ENCODE data around the gene CAMK1D.
"Not testable (repeated sequence)": the region's sequence is repeated elsewhere in the genome, so short reads cannot be mapped to it uniquely, and the experiment has no call there.

Gene CAMK1D

DNA sequence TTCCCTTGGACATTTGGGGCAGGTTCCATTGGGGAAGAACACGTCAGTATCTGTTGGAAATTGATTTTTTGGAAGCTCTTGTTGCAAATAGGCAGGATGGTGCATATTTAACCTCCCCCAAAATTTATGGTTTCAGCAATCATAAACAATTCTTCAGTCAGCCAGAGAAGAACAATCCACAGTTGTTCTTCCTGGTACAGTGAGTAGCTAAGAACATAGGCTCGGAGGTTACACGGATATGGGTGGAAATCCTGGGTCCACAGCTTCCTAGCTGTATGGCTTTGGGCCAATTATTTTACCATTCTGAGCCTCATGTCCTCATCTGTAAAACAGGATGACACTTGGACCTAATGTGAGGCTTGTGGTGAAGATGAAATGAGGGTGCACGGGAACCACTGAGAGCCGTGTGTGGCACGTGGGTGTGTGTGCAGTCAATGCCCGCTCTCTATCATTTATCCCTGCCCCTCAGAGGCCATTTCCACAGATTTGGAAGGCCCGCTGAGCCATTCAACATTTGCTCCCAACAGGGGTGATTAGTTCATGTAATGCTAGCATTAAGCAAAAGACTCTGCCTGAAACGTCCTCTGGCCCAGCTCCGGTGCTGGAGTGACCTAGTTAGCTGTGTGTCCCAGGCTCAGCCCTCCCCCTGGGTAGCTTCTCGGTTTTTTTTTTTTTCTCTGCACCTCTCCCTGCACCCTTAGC, 9.7 kb downstream of the CAMK1D start:
- no peak for DNase-seq (ENCODE audit: low read depth)
- no peak overlapping the region for H3K4me3 ChIP-seq (ENCODE audit: low read length)
- TF ChIP-seq, protein P1, sequence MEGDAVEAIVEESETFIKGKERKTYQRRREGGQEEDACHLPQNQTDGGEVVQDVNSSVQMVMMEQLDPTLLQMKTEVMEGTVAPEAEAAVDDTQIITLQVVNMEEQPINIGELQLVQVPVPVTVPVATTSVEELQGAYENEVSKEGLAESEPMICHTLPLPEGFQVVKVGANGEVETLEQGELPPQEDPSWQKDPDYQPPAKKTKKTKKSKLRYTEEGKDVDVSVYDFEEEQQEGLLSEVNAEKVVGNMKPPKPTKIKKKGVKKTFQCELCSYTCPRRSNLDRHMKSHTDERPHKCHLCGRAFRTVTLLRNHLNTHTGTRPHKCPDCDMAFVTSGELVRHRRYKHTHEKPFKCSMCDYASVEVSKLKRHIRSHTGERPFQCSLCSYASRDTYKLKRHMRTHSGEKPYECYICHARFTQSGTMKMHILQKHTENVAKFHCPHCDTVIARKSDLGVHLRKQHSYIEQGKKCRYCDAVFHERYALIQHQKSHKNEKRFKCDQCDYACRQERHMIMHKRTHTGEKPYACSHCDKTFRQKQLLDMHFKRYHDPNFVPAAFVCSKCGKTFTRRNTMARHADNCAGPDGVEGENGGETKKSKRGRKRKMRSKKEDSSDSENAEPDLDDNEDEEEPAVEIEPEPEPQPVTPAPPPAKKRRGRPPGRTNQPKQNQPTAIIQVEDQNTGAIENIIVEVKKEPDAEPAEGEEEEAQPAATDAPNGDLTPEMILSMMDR (conservative IDR thresholded peaks at IDR 0.05; ENCODE audit: low read depth, low read length): no peak

DNA sequence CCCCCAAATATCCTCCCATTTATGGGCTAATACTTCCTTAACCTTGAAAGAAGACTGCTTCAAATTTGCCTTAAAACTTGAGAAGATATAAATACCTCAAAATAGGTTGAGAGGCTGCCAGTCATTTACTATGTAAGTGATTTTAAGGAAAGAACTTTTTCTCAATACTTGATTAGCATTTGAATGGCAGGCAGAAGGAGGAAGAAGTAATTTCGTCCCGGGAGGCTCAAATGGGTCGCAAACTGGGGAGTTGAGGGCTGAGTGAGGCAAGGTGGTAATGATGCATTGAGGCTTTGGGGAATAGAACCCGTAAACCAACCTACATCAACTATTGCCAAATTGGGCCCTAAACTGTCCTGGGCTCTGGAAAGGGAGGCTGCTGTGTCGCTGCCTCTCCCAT, 11.1 kb downstream of the CAMK1D start:
- TF ChIP-seq, protein P1 (conservative IDR thresholded peaks at IDR 0.05; ENCODE audit: low read depth, low read length): no peak
- H3K4me3 ChIP-seq (ENCODE audit: low read length): no peak overlapping the region
- no peak for DNase-seq (ENCODE audit: low read depth)

DNA sequence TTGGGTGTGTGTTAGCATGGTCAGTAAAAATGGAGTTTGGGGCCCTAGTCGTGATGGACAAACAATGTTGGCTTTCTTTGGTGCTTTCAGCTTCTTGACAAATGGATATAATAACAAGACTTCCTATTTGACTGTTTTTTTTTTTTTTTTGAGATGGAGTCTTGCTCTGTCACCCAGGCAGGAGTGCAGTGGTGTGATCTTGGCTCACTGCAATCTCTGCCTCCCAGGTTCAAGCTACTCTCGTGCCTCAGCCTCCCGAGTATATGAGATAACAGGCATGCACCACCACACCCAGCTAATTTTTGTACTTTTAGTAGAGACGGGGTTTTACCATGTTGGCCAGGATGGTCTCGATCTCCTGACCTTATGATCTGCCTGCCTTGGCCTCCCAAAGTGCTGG, 11.8 kb downstream of the CAMK1D start:
- H3K4me3 ChIP-seq (ENCODE audit: low read length); DNase-seq (ENCODE audit: low read depth): not testable (repeated sequence)

DNA sequence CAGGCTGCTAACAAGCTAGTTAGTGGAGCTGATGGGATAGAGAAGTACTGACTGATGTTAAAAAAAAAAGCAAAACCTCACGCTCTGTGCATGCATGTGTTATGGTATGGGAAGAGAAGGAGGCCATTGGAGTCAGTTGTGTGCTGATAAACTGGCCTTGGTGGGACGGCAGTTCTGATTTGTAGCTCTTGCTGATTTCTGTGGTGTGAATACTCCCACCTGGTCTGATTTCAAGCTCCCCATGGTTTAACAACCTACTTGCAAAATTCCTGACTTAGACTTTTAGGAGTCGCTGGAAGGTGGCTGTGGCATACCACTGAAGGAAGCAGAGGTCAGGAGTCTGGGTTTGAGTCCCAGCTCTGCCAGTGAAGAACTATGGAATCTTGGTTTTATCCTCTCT, 15.2 kb downstream of the CAMK1D start:
- TF ChIP-seq, protein P1 (conservative IDR thresholded peaks at IDR 0.05; ENCODE audit: low read depth, low read length): no peak
- DNase-seq (ENCODE audit: low read depth): no peak
- no peak overlapping the region for H3K4me3 ChIP-seq (ENCODE audit: low read length)

DNA sequence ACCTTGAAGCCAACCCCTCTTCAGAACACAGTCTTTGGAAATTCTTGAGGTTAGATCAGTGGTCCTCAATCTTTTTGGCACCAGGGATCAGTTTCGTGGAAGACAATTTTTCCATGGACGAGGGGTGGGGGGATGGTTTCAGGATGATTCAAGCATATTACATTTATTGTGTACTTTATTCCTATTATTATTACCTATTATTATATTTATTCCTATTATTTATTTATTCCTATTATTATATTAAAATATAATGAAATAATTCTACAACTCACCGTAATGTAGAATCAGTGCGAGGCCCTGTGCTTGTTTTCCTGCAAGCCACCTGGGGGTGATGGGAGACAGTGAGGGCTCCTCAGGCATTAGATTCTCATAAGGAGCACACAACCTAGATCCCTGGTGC, 17.9 kb downstream of the CAMK1D start:
- DNase-seq (ENCODE audit: low read depth): no peak
- TF ChIP-seq, protein P1 (conservative IDR thresholded peaks at IDR 0.05; ENCODE audit: low read depth, low read length): no peak

DNA sequence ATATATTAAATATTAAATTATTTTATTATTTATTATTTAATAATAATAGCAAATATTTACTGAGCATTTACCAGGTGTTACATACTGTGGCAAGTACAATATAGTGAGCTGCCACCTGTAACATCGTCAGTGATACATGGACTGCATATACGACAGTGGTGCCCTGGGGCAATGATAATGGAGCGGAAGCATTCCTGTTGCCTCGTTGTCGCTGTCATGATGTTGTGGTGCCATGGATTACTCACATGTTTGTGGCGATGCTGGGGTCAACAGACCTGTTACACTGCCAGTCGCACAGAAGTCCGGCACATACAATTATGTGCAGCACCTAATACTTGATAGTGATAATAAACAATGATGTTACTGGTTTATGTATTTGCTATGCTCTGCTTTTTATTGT, 20.6 kb downstream of the CAMK1D start:
- TF ChIP-seq, protein P1 (conservative IDR thresholded peaks at IDR 0.05; ENCODE audit: low read depth, low read length): no peak
- DNase-seq (ENCODE audit: low read depth): no peak
- H3K4me3 ChIP-seq (ENCODE audit: low read length): no peak overlapping the region

More for the DNA sequence above, 17.9 kb downstream of the CAMK1D start:
- H3K4me3 ChIP-seq (ENCODE audit: low read length): no peak overlapping the region

DNA sequence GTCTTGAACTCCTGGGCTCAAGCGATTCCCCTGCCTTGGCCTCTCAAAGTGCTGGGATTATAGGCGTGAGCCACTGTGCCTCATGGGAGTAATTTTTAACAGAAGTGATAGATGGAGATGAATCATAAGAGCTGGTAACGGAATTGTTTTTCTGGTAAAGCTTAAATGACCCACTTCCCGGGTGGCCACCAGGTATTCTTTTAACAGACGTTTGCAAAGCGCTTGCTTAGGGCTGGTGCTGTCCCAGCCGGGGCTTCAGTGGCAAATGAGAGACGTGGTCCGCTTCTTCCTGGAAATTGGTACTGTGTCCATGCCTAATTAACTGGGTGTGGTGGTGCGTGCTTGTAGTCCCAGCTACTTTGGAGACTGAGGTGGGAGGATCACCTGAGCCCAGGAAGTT, 23.5 kb downstream of the CAMK1D start:
- TF ChIP-seq, protein P1 (conservative IDR thresholded peaks at IDR 0.05; ENCODE audit: low read depth, low read length): no peak
- no peak overlapping the region for H3K4me3 ChIP-seq (ENCODE audit: low read length)
- no peak for DNase-seq (ENCODE audit: low read depth)
